GM18858 (cell line): ENCODE data around the gene KRTAP10-6.
"Not testable (repeated sequence)": the region's sequence is repeated elsewhere in the genome, so short reads cannot be mapped to it uniquely, and the experiment has no call there.

Experiments
- ATAC-seq: cut with Tn5 transposase; IDR thresholded peaks from one replicate; pipeline ENCODE4 v1.9.1; 2021; ENCODE audit not compliant: unreplicated experiment

Gene KRTAP10-6

DNA sequence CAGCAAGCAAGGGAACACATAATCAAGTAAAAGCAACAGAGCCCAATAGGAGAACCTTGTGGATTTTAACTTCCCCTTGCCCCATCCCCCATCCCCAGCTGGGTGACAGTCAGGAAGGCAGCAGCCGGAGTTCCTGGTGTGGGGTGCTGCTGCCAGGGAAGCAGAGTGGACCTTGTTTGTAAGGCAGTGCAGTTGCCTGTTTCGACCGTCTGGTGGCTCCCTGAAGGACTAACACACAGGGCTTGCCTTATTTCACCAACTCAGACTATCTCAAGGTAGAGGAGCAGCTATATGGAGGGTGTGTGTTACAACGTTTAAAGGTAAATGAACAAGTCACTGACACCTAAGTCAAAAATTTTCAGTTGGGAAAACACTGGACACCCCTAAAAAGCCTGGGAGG, 26.2 kb upstream of the KRTAP10-6 start:
- ATAC-seq = no peak

DNA sequence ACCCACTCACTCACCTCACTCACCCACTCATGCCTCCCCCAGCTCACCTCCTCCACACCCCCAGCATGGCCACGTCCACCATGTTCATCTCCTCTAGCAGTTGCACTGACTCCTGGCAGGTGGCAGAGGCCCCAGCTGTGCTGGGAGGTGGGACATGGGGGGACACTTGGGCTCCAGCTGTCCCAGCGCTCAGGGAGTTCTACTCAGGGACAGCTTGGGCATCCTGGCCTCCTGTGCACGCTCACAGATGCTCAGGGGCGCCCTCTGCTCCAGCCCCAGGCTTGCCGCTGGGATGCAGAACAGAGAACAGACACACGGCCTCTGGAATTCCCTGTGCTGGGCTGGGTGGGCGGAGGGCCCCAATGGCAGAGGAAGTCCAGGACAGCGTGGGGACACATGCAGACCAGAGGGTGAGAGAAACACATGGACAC, 24.8 kb upstream of the KRTAP10-6 start:
- no peak for ATAC-seq

DNA sequence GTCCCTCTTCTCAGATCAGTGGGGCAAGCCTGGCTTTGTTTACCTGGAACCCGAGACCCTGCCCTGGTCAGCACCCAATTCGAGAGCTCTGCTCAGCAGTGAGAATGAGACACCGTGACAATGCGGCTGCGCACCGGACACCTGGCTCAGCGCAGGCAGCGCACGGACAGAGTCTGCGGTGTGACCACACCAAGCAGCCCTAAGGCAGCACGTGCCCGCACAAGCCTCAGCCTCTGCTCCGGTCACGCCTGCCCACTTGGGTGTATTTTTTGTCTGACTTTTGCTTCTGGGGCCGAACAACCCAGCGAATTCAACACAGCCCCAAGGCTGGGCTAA, 24.3 kb upstream of the KRTAP10-6 start:
- no peak for ATAC-seq

DNA sequence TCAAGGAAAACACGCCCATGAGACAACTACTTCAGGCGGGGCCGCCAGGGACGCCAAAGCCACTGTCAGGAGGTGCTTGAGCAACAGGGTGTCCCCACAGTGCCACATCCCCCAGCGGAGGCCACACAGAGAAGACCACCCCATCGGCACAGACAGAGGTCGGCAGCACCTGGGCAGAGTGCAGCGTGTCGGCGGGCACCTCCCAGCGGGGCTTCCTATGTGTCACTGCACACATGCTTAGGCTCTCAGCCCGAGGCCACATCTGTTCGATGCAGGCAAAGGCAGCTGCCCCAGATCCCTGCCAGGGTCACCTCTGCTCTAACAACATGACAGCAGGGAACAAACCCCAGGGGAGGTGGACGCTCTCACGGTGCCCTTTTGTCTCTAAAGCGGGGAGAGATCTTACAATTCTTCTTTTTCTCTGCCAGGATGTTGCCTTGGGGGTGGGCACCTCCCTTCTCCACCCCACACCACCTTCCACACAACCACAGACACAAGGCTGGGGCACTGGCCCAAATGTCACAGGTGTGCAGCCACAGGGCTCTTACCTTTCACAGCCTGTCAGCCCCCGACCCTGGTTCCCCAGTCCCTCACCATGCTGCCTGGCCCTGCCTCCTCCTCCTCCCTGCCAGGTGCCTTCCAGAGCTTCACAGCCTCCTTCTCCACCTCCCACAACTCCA, 23.7 kb upstream of the KRTAP10-6 start:
- no peak for ATAC-seq

DNA sequence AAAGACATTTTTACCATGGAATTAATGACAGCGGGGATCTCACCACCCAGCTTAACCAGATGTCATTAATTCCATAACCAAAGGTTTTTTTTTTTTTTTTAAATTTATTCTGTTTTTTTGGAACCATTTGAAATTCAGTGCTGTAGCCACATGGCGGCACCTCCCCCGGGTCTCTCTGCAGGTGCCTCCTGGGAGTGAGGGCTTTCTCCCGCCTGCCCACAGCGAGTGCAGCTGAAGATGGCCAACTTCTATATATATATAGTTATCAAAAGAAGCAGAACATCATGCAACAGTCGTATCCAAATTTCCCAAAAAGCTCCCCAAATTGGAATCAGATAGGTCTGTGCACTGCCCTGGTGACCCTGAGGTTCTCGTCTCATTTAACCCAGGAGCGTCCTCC, 23.2 kb upstream of the KRTAP10-6 start:
- ATAC-seq = no peak

DNA sequence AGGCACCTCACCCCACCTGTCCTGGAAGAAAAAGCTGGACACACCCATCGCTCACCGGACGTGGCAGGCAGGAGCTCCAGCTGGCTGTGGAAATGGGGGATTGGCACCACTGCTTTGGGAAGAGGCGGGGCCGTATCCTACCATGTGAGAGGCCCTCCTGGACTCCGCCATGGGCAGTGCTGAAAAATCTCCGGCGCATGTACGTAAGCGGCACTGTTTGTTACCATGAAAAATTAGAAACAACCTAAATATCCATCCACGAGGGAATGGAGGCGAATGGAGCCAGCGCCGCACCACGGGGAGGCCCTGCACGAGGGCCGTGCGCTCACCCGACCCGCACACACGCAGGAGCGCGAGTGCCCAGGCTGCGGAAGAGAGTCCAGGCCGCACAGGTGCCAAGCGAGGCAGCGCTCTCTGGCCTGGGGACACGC, 22.7 kb upstream of the KRTAP10-6 start:
- ATAC-seq = no peak

DNA sequence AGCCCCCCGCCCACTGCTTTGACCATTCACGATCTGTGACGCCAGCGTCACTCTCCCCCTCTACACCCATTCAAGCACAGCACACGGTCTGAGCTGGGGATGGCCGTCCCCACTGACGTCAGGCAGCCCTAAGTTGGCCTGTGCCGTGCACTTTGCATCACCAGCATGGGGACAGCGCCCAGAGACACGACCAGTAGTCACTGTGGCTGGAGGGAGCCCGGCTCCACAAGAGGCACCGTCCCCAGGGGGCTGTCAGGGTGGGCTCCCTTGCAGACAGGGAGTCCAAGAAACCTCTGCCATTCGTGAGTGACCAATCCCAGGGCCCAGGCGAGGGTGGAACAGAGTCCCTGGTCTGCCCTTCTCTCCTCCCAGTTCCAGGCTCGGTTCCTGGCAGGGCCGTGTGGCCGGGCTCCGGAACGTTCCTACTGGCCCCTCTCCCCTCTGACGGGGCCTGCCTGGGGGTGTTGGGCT, 21.9 kb upstream of the KRTAP10-6 start:
- no peak for ATAC-seq

DNA sequence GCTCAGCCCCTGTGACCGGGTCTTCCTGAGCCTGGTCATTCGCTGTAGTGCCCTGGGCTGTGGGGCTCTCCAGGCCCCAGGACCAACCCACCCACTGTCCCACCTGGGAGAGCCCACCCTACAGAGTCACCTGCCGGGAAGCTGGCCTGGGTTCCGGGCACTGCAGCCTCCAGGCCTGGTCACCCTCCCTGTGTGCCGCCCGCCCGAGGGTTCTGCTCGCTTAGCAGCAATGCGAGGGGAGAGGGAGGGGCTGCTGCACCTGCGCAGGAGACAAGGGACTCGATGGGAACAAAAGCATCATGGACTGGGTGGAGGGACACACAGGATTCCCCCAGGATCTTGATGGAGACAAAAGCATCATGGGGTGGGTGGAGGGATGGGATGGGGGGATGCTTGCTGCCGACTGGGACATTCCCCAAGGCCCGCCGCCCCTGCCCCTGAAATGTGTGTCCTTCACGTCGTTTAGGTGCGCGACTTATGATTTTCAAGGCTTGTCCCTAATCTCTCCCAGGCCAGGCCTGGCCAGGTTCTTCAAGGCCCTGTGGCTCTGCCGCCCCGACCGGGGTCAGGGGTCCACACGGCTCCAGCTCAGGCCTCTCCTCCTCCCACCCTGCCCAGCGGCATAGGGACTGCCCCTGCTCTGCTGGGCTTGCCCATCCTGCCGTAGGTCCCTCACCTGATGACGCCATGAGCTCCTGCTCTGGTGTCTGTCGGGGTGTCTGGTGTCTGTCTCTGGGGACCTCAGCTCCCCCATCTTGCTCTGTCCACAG, 21.3 kb upstream of the KRTAP10-6 start:
- ATAC-seq = no peak

DNA sequence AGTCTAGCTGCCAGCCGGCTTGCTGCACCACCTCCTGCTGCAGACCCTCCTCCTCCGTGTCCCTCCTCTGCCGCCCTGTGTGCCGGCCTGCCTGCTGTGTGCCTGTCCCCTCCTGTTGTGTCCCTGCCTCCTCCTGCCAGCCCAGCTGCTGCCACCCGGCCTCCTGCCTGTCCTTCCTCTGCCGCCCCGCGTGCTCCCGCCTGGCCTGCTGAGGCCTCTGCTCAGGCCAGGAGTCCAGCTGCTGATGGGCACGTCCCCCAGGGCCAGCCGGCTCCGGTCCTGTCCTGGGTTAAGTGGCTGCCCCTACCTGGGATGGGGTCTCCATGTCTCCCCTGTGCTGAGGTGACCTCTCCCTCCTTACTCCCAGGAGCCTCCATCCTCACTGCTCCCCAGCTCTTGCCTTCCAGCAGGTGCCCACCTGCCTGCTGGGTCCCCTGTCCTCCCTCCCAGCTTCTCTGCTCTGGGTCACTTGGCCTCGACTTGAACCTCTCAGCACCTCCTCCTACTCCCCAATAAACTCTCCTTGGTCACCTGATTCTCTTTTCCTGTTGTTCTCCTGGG, 20.4 kb upstream of the KRTAP10-6 start:
- no peak for ATAC-seq

DNA sequence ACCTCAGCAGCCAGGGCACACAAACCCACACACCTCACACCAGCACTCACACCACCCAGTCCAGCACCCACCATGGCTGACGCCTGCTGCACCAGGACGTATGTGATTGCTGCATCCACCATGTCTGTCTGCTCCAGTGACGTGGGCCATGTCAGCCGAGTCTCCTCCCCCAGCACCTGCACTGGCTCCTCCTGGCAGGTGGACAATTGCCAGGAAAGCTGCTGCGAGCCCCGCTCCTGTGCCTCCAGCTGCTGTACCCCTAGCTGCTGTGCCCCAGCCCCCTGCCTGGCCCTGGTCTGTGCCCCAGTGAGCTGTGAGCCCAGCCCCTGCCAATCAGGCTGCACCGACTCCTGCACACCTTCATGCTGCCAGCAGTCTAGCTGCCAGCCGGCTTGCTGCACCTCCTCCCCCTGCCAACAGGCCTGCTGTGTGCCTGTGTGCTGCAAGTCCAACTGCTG, 19.8 kb upstream of the KRTAP10-6 start, which contains the start of gene KRTAP10-8:
TSS of gene KRTAP10-8 (plus strand) at position 51 of the 458 bp plus-strand sequence. CDS start at position 73, 22 bp downstream.
- ATAC-seq = no peak

DNA sequence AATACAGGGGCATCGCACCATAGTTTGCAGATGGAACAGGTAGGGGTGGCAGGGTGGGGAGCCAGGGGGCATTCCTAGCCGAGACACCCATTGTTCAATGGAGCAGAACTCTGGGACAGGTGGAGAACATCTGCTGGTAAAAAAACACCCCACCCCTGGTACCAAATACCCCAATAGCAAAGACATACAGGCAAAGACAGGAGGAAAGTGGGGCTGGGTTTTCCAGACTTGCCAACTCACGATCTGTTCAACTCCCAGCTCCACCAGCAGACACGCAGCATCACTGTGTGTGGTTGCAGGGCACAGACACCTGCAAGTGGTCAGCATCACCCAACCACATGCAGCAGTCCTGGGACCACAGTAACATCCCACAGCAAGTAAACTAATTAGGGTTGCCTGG, 19.2 kb upstream of the KRTAP10-6 start:
- ATAC-seq = no peak

DNA sequence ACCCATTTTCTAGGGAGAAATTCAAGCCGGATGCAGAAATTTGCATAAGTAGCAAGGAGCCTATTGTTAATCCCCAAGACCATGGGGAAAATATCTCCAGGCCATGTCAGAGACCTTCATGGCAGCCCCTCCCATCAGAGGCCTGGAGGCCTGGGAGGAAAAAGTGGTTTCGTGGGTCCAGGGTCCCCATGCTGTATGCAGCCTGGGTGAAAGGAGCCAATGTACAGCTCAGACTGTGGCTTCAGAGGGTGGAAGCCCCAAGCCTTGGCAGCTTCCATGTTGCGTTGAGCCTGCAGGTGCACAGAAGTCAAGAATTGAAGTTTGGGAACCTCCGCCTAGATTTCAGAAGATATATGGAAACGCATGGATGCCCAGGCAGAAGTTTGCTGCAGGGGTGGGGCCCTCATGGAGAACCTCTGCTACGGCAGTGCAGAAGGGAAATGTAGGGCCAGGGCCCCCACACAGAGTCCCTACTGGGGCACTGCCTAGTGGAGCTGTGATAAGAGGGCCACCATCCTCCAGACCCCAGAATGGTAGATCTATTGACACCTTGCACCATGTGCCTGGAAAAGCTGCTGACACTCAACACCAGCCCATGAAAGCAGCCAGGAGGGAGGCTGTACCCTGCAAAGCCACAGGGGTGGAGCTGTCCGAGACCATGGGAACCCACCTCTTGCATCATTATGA, 18.0 kb upstream of the KRTAP10-6 start:
- ATAC-seq = not testable (repeated sequence)

DNA sequence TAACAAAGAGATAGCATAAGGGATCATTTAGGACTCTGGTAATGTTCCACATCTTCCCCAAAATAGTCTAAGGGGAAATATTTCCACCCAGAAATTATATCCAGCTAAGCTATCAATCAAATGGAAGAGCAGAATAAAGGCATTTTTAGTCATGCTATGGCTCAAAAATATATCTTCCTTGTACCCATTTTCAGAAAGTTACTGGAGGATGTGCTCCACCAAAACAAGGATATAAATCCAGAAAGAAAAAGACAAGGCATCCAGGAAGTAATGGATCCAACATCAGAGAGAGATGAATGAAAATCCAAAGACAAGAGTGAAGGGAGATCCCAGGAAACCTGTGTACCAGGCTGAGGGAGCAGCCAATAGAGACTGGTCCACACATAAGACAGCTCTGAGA, 16.9 kb upstream of the KRTAP10-6 start:
- ATAC-seq = no peak

DNA sequence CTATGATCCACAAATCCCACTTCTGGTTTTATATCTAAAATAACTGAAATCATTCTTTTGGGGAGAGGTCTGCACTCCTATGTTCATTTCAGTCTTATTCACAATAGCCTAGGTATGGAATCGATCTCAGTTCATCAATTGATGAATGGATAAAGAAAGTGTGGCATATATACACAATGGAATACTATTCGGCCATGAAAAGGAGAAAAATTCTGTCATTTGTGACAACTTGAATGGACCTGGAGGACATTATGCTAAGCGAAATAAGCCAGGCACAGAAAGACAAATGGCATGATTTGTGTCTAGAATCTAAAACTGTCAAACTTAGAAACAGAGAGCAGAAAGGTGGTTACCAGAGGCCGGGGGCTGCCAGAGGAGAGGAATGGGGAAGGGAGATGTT, 14.2 kb upstream of the KRTAP10-6 start:
- ATAC-seq = no peak

DNA sequence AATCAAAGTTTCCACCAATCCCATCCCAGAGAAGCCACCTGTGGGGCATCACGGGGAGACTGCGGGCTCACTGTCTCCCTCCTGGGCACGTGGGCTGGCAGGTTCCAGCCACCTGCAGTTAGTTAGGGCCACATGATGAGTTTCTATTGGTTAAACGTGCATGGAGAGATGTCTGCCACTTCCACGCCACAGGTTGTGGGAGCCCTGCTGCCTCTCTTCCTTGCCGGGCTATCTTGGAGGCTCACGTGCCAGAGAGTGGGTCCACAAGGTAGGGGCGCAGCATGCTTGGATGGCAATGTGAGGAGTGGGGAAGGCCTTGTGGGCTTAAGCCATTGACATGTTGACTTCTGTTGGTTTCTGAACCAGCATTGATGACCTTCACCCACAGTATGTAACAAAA, 11.6 kb upstream of the KRTAP10-6 start:
- ATAC-seq = no peak

DNA sequence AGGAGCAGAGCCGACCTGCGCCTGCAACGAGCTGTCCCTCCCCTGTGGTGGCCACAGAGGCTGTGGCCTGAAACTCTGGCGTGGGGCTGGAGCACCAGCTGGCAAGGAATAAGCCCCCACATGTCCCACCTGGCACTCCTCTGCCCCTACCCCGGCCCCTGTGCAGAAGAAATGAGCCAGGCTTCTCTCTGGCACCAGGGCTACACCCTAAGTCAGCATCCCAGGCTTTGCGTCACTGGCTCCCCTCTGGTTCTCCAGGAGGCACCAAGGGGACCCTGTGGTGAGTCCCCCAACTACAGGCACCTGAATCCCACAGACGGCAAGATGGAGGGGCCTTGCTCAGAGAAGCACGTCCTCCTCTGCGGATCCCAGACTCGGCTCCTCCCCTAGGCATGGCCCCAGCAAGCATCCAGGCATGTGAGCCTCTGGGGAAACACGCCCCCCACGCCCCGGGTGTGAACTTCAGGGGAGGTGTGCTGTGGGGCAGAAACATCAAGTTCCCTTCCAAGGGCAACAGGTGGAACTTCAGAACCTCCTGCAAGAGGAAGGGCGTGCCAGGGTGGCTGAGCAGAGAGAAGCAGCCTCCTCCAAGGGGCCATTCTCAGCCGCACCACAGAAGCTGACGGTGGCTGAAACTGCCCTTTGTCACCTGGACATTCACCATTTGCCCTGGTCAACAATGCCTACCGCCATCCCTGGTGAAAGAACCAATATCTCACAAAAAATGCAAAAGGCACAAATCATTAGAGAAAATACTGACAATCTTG, 11.0 kb upstream of the KRTAP10-6 start:
- ATAC-seq = no peak

DNA sequence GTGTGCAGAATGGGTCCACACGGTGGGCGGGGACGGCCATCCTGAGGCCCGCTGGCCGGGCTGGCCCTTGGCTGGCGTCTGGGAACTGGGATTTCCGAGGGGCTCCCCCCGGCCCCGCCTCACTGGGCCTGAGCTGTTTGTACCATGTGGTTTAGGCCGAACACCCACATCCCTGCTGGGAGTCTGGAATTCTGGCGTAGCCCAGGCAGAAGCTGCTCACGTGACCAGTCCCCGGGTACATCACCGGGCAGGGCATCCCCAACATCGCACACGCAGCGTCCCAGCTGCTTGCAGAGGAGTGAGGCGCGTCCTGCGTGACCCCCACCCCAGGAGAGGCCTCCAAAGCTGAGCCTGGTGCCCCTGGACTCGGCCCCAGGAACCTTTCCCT, 10.2 kb upstream of the KRTAP10-6 start:
- ATAC-seq = no peak

DNA sequence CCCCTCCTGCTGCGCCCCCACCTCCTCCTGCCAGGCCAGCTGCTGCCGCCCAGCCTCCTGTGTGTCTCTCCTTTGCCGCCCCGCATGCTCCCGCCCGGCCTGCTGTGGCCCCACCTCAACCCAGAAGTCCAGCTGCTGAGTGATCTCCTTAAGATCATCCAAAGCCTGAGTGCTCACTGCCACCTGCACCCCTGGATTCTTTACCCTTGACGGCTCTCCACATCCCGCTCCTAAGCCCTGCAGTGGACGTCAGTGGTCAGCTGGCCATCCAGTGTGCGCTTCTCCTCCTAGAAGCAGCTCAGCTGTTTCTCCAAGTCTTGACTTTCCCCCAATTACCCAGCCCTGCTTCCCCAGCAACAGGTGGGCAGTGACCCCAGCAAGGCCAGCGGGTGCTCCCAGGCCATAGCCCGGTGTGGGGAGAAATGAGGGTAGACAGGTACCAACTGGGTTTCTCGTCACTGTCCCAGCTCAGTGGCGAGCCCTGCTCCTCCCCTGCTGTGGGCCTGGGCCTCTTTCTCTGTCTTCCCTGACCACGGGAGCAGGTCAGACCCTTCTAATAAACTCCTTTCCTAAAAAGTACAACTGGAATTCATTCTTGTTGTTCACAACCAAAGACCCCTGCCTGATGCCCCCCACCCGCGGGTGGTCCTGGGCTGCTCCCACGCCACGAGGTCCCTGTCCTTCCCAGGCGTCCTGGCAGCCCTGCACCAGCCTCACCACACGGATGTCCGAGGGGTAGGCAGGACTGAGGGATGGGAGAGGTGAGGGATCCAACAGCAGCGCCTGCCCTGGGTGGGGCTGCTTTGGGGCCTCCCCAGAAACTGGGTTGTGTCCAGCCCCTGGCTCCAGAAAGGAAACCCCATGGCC, 9.5 kb upstream of the KRTAP10-6 start:
- no peak for ATAC-seq

DNA sequence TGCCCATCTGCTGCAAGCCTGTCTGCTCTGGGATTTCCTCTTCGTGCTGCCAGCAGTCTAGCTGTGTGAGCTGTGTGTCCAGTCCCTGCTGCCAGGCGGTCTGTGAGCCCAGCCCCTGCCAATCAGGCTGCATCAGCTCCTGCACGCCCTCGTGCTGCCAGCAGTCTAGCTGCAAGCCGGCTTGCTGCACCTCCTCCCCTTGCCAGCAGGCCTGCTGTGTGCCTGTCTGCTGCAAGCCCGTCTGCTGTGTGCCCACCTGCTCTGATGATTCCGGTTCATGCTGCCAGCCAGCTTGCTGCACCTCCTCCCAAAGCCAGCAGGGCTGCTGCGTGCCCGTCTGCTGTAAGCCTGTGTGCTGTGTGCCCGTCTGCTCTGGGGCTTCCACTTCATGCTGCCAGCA, 8.8 kb upstream of the KRTAP10-6 start:
- ATAC-seq = not testable (repeated sequence)
